GM21717 (cell line): Measurements from ENCODE around the gene TBCD.
"Not testable (repeated sequence)": the region's sequence is repeated elsewhere in the genome, so short reads cannot be mapped to it uniquely, and the experiment has no call there.

Experiments used
- ATAC-seq: cut with Tn5 transposase; IDR thresholded peaks from one replicate; pipeline ENCODE4 v1.9.1; 2021; ENCODE audit warnings: mild to moderate bottlenecking, moderate library complexity; ENCODE audit not compliant: unreplicated experiment

TBCD gene

GRCh38 chr17:82949361-82949760 is 197.5 kb downstream of the TBCD start:
- ATAC-seq = no peak

- no peak for ATAC-seq
Observed at GRCh38 chr17:82949984-82950383, 198.1 kb downstream of the TBCD start.

GRCh38 chr17:82950525-82951102 is 198.7 kb downstream of the TBCD start:
- ATAC-seq = no peak

GRCh38 chr17:82952019-82952418 is 200.2 kb downstream of the TBCD start:
- ATAC-seq = no peak

GRCh38 chr17:82955106-82955505 is 203.2 kb downstream of the TBCD start:
- not testable (repeated sequence) for ATAC-seq

DNA sequence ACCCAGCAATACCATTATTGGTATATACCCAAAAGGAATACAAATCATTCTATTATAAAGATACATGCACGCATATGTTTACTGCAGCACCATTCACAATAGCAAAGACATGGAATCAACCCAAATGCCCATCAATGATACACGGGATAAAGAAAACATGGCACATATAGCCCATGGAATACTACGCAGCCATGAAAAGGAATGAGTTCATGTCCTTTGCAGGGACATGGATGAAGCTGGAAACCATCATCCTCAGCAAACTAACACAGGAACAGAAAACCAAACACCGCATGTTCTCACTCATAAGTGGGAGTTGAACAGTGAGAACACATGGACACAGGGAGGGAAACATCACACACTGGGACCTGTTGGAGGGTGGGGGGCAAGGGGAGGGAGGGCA is 203.8 kb downstream of the TBCD start:
- not testable (repeated sequence) for ATAC-seq

GRCh38 chr17:82956146-82956725 is 204.4 kb downstream of the TBCD start:
- no peak for ATAC-seq

- no peak for ATAC-seq
Observed at GRCh38 chr17:82956726-82957468, 205.0 kb downstream of the TBCD start.

GRCh38 chr17:82957469-82957795 is 205.6 kb downstream of the TBCD start:
- ATAC-seq = no peak

- no peak for ATAC-seq
Observed at GRCh38 chr17:82957961-82958561, 206.2 kb downstream of the TBCD start.

- ATAC-seq = no peak
Observed at GRCh38 chr17:82959242-82959930, 207.5 kb downstream of the TBCD start.

- ATAC-seq = no peak
Observed at GRCh38 chr17:82959990-82960418, 208.1 kb downstream of the TBCD start.

DNA sequence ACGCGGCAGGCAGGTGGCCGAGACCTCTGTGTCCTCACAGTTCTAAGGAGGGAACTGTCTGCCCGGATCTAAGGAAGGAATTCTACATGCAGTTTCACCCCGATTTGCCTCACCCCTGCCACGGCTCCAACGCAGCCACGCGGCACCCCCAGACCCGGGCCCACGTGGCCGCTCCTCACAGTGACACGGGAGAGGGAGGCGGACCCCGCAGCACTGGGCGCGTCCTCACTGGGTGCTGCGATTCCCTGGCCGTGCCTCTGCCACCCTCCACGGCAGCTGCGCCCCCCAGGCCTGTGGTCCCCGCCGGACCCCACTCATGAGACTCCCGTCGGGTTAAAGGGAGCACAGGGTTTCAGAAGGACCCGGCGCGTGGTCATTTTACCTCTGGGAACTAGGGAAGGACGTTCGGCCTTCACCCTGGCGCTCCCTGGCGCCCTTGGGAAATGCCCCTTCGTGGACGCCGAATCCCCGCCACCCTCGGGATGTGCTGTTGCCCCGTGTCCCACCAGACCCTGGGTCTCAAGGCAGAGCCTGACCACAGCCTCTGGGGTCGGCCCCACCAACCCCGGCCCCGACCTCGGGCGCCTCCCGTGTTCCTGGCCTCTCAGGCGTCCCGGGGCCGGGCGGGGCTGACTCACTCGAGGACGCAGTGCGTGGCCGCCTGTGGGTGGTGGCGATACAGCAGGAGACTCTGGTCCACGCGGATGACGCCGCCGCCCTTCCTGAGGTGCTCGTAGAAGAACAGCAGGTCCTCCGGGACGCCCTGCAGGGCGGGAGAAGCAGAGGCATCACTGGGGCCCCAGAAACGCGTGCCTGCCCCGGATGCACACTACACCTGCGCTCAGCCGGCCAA is 208.8 kb downstream of the TBCD start:
- no peak for ATAC-seq

- no peak for ATAC-seq
Observed at GRCh38 chr17:82961366-82962162, 209.7 kb downstream of the TBCD start.

DNA sequence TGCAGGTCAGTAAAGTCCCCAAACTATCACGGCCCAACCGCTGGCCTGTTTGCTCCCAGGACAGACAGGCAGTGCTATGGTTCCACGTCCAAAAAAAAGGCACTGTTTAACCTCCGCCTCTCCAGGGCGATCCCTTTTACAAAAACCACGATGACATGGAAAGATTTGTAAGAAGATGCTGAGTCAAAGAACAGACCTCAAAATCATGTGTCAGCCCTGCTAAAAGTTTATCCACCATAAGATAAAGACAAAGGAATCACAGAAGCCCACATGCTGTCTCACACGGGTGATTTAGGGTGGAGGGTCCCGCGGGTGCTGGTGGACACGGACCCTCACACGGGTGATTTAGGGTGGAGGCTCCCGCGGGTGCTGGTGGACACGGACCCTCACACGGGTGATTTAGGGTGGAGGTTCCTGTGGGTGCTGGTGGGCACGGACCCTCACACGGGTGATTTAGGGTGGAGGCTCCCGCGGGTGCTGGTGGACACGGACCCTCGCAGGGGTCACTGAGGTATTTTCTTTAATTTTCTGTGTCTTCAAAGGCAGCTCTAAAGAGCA is 210.4 kb downstream of the TBCD start:
- ATAC-seq = no peak

DNA sequence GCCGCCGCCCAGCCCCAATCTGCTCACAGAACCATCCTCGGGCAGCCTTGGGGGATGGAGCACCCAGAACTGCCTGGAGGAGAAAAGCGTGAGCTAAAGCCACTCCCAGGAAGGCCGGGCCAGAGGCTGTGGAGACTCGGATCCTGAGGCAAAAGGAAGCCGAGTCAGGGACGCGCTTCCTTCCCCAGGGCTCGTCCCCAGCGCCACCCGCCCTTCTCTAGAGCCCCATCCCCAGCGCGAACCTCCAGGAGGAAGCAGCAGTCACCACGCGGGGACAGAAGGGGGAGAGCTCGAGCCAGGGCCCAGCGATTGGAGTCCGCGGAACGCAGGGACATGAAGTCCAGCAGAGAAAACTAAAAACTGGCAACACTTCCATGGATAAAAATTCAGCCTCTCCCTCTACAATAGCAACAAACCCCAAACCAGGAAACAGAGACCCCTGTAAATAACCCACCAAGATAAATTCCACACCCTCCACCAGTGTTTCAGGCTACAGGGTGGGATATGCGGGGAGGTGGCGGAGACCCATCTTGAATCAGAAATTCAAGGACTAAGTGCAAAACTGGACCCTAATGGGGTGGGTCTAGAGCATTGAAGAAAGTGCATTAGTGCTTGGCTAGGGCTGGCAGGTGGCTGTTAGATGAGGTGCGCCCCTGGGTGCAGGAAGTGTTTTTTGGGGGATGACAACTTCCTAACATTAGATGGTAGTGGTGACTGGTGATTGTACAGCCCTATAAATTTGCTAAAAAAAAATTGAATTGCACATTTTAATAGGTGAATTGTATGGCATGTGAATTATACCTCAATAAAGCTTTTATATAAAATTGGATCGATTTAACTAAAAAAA is 211.5 kb downstream of the TBCD start:
- ATAC-seq = no peak

GRCh38 chr17:82964451-82964850 is 212.6 kb downstream of the TBCD start:
- not testable (repeated sequence) for ATAC-seq

DNA sequence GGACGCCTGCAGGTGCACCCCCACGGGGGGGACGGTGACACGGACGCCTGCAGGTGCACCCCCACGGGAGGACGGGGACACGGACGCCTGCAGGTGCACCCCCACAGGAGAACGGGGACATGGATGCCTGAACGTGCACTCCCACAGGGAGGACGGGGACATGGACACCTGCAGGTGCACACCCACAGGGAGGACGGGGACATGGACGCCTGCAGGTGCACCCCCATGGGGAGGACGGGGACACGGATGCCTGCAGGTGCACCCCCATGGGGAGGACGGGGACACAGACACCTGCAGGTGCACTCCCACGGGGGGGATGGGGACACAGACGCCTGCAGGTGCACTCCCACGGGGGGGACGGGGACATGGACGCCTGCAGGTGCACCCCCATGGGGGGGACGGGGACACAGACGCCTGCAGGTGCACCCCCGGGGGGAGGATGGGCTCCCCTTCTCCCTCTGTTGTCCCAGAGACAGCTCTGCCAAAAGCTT is 213.0 kb downstream of the TBCD start:
- no peak for ATAC-seq
